Keratinocyte (primary cell): ENCODE measurements around the gene CASZ1. TPM values are rescaled to one million over a fixed set of nuclear protein-coding genes. Genes with fewer than 3 reads are reported as not detected.
A peak's percentile ranks its signal among the peaks of the same experiment; 100 is the strongest.

Experiments used
- DNase-seq: peaks from one replicate; pipeline ENCODE4 v3.0.0-alpha.2; 2011; ENCODE audit warnings: low read depth, missing footprints, low spot score
- FAIRE-seq: peaks from 2 replicates; lab custom pipeline; 2011; peaks lifted over from hg19 to GRCh38; lab: Jason Lieb, UNC
- H2AFZ ChIP-seq: 2 replicates; pipeline ENCODE4 v1.6.0; 2012; ENCODE audit warnings: low read length, control low read depth, inconsistent platforms; ENCODE audit not compliant: control insufficient read depth
- H3K27ac ChIP-seq: 2 replicates; pipeline ENCODE4 v1.5.1; 2011; ENCODE audit warnings: low read length; ENCODE audit not compliant: control insufficient read depth, insufficient read depth
- H3K27me3 ChIP-seq: 3 replicates; pipeline ENCODE4 v1.6.0; 2011; ENCODE audit warnings: low read length; ENCODE audit not compliant: control insufficient read depth, insufficient read depth; ENCODE audit errors: extremely low read depth
- H3K36me3 ChIP-seq, 2 experiments: 2 replicates in 1 of 2; 3 replicates in 1 of 2; pipeline ENCODE4 v1.5.1; 2011; ENCODE audit warnings: low read length in 2 of 2, mild to moderate bottlenecking in 1 of 2; ENCODE audit not compliant: control insufficient read depth in 2 of 2, insufficient read depth in 2 of 2; ENCODE audit errors: extremely low read depth in 1 of 2
- H3K4me1 ChIP-seq: 3 replicates; pipeline ENCODE4 v1.5.1; 2011; ENCODE audit warnings: low read length; ENCODE audit not compliant: control insufficient read depth, insufficient read depth; ENCODE audit errors: extremely low read depth
- H3K4me2 ChIP-seq: 3 replicates; pipeline ENCODE4 v1.6.0; 2011; ENCODE audit warnings: low read depth, low read length; ENCODE audit not compliant: control insufficient read depth, insufficient read depth; ENCODE audit errors: extremely low read depth
- H3K4me3 ChIP-seq, 3 experiments: fragments of 200-600 bp in 1 of 3; sonication (generic) in 1 of 3; 2 replicates in 2 of 3; 3 replicates in 1 of 3; pipeline ENCODE4 v1.5.1; 2011 to 2016; ENCODE audit warnings: low read length in 3 of 3, mild to moderate bottlenecking in 3 of 3, control low read depth in 2 of 3, inconsistent platforms in 1 of 3, low read depth in 1 of 3, mixed read lengths in 1 of 3, mixed run types in 1 of 3, moderate library complexity in 1 of 3; ENCODE audit not compliant: control insufficient read depth in 2 of 3, insufficient read depth in 2 of 3; ENCODE audit errors: extremely low read depth in 1 of 3
- H3K79me2 ChIP-seq: 2 replicates; pipeline ENCODE4 v1.6.0; 2012; ENCODE audit warnings: low read length; ENCODE audit not compliant: control insufficient read depth, insufficient read depth
- H3K9ac ChIP-seq: 3 replicates; pipeline ENCODE4 v1.6.0; 2011; ENCODE audit warnings: low read length; ENCODE audit not compliant: control insufficient read depth, insufficient read depth; ENCODE audit errors: extremely low read depth
- H3K9me1 ChIP-seq: 3 replicates; pipeline ENCODE4 v1.6.0; 2011; ENCODE audit warnings: low read length; ENCODE audit not compliant: control insufficient read depth, insufficient read depth; ENCODE audit errors: extremely low read depth
- H3K9me3 ChIP-seq: 2 replicates; pipeline ENCODE4 v1.5.1; 2012; ENCODE audit warnings: low read depth, low read length; ENCODE audit not compliant: control insufficient read depth
- H4K20me1 ChIP-seq: 3 replicates; pipeline ENCODE4 v1.6.0; 2011; ENCODE audit warnings: low read length; ENCODE audit not compliant: control insufficient read depth, insufficient read depth; ENCODE audit errors: extremely low read depth
- CTCF ChIP-seq, 3 experiments: IDR thresholded peaks in 1 of 3; conservative IDR thresholded peaks in 1 of 3; optimal IDR thresholded peaks in 1 of 3; 2 replicates in 2 of 3; 3 replicates in 1 of 3; pipeline versions ENCODE3 to v1.5.1; 2011; ENCODE audit warnings: low read length in 3 of 3, mild to moderate bottlenecking in 3 of 3, moderate library complexity in 2 of 3, control low read depth in 1 of 3, inconsistent platforms in 1 of 3; ENCODE audit not compliant: insufficient read depth in 2 of 3; ENCODE audit errors: extremely low read depth in 1 of 3
- EZH2 ChIP-seq: IDR thresholded peaks from one replicate; pipeline ENCODE4 v1.6.1; 2012; ENCODE audit warnings: inconsistent platforms, mild to moderate bottlenecking, low read length, moderate library complexity
- dilution Hi-C: fragments of 300-500 bp; cut with MboI; formaldehyde crosslinking; loops from one replicate; pipeline ENCODE4 v1.7.0; 2020; ENCODE audit warnings: low sequenced_read_pairs; ENCODE audit not compliant: extremely low pct_ligation_motif_present
- polyA plus RNA-seq, 5 experiments: library from polyadenylated mRNA; depleted of rRNA in 3 of 5; stranded (reverse) in 3 of 5; stranded (forward) in 1 of 5; unstranded in 1 of 5; fragments of >200 nt; gene quantifications; 1 replicate in 1 of 5; 2 replicates in 3 of 5; 3 replicates in 1 of 5; pipeline versions ENCODE4 v1.2.1 to v1.2.3, GENCODE V29; 2011 to 2012; ENCODE audit warnings: missing spikeins in 2 of 5, low read depth in 1 of 5, low replicate concordance in 1 of 5

The CASZ1 gene
- polyA plus RNA-seq, 1 donor (not counting 4 experiments of a cell fraction or from before 2014, with no cell fraction given): 2.8 TPM

DNA sequence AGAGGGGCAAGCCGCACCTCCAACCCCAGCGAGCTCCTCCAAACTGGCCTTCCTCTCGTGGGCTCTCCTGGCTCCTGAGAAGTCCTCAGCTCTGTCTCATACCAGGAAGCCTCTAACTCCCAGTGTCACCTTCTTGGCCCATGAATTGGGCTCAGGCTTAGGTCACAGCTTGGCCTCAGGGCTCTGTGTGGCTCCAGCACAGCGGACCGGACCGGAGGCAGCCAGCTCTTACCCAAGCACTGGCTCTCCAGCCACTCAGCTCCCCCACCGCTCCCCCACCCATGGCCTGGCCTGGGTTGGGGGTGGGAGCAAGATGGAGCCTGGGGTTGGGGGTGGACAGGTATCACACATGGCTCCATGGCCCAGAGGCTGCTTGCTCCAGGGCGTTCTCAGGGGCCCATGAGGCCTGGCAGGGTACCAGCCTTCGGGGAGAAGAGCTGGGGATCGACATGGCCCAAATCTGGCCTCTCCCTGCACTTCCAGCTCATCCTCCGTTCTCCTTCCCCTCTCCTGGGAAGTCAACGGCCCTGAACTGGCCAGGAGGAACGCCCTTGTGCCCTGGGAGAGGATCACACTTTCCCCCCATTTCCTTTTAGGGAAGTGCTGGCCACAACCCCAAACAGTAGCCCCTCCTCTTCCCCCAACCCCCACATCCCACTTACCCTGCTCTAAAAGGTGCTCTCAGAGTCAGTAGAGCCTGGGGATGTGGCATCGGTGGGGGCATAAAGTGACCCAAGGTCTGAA is 97.5 kb downstream of the CASZ1 start:
- Histone ChIP-seq H3K4me2 (peak overlapping the region; percentile 48), H3K9me3 (no peaks in the 10 kb centered on the region), H3K4me3 (no peak overlapping the region), H3K27me3 (no peaks in the 10 kb centered on the region), H3K27ac (no peak overlapping the region), H3K9me1 (no peaks in the 10 kb centered on the region), H3K4me1 (peaks cover 26% of the 10 kb centered on the region), H3K79me2 (no peaks in the 10 kb centered on the region), H3K9ac (no peak overlapping the region), H2AFZ (peak overlapping the region; percentile 8), H4K20me1 (no peaks in the 10 kb centered on the region), H3K36me3 (peaks cover 0 to 4% of the 10 kb centered on the region in 2 experiments)
- no peak for FAIRE-seq
- dilution Hi-C loops: no loop called here
- DNase-seq: no peak
- TF ChIP-seq EZH2: no peak
- TF ChIP-seq CTCF (optimal IDR thresholded peaks at IDR 0.05 in 1 of 3, IDR thresholded peaks at IDR 0.05 in 1 of 3, conservative IDR thresholded peaks at IDR 0.05 in 1 of 3; ENCODE audit: extremely low read depth in 1 of 3, insufficient read depth in 2 of 3, low read length in 3 of 3): no peak

- Histone ChIP-seq H3K27me3 (no peaks in the 10 kb centered on the region), H3K79me2 (no peaks in the 10 kb centered on the region), H3K9me1 (no peaks in the 10 kb centered on the region), H3K9ac (no peak overlapping the region), H3K36me3 (no peaks in the 10 kb centered on the region), H3K4me1 (peaks cover 31% of the 10 kb centered on the region), H3K27ac (no peak overlapping the region), H4K20me1 (no peaks in the 10 kb centered on the region), H3K4me2 (no peak overlapping the region), H3K4me3 (no peak overlapping the region), H2AFZ (no peak overlapping the region), H3K9me3 (no peaks in the 10 kb centered on the region)
- FAIRE-seq: no peak
- DNase-seq: no peak
- no peak for TF ChIP-seq EZH2
- TF ChIP-seq CTCF (optimal IDR thresholded peaks at IDR 0.05 in 1 of 3, IDR thresholded peaks at IDR 0.05 in 1 of 3, conservative IDR thresholded peaks at IDR 0.05 in 1 of 3; ENCODE audit: extremely low read depth in 1 of 3, insufficient read depth in 2 of 3, low read length in 3 of 3): no peak
- dilution Hi-C loops: no loop called here
These were observed 98.8 kb downstream of the CASZ1 start for GRCh38 chr1:10697621-10698160.
